ENCODE data around the gene XG. TPM values are rescaled to one million over a fixed set of nuclear protein-coding genes. Genes with fewer than 3 reads are reported as not detected.

The XG gene
- total RNA-seq, 4 donors from 2014 or later, result 7.8 to 22.7 (median 14.2) TPM

GRCh38 chrX:2710041-2710840, 41.6 kb upstream of the XG start:
- no peak for TF ChIP-seq CTCF (IDR thresholded peaks at IDR 0.05; ENCODE audit: low read depth)

GRCh38 chrX:2711441-2711840, 40.4 kb upstream of the XG start:
- no peak for TF ChIP-seq CTCF (IDR thresholded peaks at IDR 0.05; ENCODE audit: low read depth)

- TF ChIP-seq CTCF (IDR thresholded peaks at IDR 0.05; ENCODE audit: low read depth), result no peak
These were observed 39.4 kb upstream of the XG start for GRCh38 chrX:2712428-2712827.

GRCh38 chrX:2712890-2713840, 38.7 kb upstream of the XG start:
- no peak for TF ChIP-seq CTCF (IDR thresholded peaks at IDR 0.05; ENCODE audit: low read depth)

GRCh38 chrX:2714551-2714950, 37.3 kb upstream of the XG start:
- no peak for TF ChIP-seq CTCF (IDR thresholded peaks at IDR 0.05; ENCODE audit: low read depth)

GRCh38 chrX:2715066-2715600, 36.7 kb upstream of the XG start:
- no peak for TF ChIP-seq CTCF (IDR thresholded peaks at IDR 0.05; ENCODE audit: low read depth)

GRCh38 chrX:2717312-2717711, 34.5 kb upstream of the XG start:
- TF ChIP-seq CTCF (IDR thresholded peaks at IDR 0.05; ENCODE audit: low read depth), result no peak
